Cerebellar cortex (tissue), 1 donor: ENCODE data around the gene EN1.

Experiments
- DNase-seq: peaks from one replicate; pipeline ENCODE4 v3.0.0-alpha.2; 2015; ENCODE audit warnings: low spot score

Gene EN1

DNA sequence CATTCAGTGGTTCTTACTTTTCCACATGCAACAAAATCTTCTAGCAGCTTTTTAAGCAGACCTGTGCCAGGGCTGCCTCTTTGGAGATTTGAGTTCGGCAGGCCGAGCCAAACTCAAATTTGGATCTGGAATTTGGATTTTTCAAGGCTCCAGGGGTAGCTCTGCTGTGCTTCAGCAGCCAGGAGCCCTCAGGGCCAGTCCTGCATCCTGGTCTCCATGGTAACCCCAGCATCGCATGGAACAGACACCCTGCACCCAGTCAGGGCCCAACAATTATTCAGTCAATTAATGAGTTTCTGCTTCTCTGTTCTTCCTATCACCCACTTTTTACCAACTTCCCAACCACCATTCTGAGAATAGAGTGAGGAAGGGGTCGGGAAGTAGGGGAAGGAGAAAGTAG, 30.0 kb downstream of the EN1 start:
- DNase-seq: no peak

DNA sequence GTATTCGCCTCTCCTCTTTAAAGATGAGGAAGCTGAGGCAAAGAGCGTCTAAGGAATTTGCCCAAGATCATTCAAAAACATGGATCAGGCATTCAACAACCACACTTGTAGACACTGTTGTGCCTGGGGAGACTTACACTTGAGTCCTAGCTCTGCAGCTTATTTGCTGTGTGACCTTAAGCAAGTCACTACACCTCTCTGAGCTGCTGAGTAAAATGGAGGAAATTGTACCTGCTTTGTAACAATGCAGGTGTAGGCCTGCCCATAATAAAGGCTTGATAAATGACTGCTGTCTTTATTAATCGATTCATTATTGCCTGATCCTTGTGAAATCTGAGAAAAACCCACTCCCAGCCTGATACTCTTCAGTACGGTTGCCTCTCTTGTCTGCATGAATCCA, 30.8 kb downstream of the EN1 start:
- DNase-seq: no peak

DNA sequence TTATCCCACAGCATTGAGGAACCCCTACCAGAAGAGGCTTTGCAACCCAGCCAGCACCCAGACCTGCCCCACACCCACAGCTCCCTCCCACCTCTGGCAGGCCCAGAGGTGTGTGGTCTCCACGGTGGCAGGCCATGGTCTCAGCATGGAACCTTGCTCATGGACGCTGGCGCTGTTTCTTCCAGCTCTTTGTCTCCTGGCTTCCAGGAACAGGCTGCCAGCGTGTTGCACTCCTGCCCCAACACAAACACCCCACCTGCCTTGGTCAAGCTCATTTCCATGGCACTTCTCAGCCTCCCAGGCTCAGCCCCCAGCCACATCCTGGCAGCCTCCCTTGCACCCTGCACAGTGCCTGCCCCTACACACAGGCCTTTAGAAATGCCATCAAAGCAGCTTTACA, 31.7 kb downstream of the EN1 start:
- no peak for DNase-seq

DNA sequence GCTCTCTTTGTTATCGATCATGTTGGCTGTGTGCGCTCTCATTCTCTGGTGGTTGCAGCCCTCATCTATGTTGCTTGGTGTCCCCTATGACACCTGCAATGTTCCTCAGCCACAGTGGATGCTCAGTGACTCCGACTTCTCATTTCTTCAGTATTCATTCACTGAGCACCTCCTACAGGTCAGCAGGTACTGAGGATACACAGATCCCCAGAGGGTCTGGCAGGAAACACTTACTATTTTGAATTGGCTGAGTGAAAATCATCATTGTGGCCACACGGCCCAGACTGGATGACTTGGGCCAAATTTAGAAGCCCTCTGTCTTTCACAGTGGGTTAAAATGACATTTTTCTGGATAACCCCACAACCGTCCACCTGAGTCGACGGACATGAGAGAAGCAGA, 32.1 kb downstream of the EN1 start:
- DNase-seq: no peak

DNA sequence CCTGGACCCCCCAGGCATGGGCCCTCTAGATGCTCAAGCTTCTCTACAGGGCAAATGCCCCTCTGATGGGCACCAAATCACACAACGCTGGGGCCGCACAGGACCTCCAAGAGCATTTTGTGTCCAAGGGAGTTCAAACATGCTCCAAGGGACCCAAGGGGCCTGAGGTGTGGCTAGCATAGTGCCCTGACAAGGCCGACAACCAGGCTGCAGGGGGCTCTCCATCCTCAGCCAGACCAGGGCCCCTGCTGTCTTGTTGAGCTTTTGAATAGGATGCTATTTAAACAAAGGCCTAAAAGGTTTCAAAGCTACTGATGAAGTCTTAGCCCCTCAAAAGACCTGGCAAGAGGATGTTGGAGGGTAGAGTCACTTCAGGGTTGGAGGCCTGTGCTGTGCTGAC, 33.1 kb downstream of the EN1 start:
- no peak for DNase-seq

DNA sequence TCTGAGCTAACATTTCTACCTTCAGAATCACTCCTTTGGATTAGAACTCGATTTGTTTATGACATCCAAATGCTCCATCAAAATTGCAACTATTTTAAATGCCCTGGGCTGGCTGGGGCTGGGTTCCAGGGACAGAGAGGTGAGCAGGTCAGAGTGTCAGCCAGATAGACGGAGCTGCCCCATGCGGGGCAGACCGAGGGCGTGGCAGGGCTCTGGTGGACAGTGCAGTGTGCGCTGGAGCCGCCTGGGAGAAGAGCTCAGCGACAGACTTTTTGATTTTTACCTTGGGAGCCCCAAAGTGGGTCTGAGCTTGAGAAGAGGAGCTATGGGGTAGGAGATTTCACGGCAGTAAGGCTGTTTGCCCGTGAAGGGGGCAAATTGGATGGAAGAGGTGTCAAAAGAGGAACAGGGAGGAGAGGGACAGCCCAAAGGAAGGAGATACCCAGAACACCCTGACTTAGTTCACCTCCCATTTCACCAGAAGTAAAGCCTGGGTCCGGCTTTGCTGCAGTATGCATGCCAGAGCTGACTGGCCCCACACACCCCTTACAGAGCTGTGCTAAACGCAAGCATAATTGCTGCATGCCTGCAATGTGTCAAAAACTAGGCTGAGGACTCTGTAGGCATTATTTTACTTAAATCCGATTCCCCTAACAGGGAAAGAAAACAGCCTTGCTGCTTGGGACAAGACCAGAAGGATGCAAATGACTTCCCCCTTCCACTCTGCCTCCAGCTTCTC, 33.7 kb downstream of the EN1 start:
- DNase-seq: no peak

DNA sequence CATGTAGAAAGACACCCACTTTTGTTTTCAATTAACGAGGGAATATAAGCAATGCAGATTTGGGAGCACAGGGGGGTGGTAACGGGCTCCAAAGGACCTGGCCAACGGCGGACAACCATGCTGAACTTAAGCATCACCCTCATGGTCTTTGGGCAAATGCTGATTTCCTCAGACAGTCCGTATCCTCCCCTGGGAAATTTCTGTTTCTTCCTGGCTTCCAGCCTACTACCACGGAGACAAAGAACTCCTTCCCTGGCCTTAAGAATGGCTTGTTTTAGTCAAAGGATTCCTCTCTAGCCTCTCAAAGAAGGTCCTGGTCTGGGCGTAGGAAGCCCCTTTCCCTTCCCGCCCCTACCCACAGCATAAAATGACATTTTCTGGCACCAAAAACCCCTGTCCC, 34.3 kb downstream of the EN1 start:
- no peak for DNase-seq

DNA sequence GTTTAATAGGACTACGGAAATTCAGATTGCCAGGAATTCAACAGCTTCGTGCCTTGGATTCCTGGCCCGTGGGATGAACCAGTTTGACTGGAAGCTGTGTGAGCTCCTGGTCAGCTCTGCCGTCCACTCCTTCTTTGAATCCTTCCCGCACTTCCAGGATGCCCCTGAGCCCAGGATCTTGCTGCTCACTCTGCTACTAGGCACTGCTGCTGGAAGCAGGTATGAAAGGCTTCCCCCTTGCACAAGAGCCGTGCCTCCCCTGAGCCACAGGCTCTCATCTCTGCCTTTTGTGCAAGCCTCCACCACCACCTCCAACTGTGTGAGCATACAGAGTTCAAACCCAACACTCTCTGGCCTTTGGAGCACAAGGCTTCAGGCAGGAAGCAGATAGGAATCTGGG, 34.9 kb downstream of the EN1 start:
- no peak for DNase-seq

DNA sequence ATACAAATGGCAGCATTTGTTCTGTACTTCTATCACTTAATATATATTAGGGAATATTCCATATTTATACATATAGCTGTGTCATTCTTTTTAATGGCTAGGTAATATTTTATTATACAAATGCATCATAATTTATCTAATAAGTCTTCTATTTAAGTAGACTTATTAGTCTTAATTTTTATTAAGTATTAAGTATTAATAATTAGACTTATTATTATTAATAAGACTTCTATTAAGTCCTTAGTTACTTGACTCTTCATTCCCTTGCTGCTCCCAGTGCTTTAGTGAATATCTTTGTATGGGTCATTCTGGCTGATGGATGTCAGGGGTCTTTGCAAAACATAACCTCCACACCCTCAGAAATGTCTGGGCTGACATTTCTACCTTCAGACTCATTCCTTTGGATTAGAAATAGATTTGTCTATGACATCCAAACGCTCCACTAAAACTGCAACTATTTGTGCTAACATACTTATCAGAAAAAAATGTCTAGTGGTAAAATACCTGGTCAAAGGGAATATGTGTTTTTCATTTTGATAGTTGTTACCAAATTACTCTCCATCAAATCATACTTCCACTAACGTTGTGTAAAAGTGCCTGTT, 35.8 kb downstream of the EN1 start:
- no peak for DNase-seq

DNA sequence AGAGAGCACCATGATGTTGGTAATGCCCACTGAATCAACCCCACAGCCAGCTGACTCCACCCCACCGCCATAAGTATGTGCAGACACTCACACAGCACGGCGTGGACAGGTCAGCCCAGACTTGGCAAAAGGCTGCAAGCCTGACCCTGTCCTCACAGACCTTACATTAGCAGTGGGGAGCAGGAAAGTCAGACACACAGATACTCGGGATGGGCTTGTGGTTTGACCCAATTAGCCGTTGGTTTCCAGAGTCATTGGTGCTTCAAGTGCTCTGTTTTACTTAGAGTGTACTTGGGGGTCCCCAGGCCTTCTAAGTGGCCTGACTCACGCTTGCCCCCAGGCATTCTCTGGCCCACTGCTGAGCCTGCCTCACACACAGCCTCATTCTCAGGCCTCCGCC, 36.7 kb downstream of the EN1 start:
- DNase-seq: no peak

DNA sequence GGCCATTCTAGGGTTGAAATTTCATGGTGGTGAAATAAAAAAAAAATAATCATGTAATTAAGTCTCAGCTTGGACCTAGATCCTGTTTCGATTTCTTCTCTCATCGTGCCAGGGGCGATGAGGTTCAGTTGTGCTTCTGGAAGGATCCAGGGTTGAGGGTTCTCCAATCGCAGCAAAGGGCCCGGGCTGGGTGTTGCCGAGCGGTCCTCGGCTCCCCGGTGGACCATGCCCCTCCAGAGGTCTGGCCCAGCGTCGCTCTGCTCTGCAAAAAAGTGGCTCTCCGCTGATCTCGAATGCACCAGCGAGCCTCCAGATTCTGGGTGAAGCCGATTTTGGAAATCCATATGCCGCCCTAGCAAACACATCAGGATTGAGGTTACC, 39.0 kb downstream of the EN1 start:
- no peak for DNase-seq

DNA sequence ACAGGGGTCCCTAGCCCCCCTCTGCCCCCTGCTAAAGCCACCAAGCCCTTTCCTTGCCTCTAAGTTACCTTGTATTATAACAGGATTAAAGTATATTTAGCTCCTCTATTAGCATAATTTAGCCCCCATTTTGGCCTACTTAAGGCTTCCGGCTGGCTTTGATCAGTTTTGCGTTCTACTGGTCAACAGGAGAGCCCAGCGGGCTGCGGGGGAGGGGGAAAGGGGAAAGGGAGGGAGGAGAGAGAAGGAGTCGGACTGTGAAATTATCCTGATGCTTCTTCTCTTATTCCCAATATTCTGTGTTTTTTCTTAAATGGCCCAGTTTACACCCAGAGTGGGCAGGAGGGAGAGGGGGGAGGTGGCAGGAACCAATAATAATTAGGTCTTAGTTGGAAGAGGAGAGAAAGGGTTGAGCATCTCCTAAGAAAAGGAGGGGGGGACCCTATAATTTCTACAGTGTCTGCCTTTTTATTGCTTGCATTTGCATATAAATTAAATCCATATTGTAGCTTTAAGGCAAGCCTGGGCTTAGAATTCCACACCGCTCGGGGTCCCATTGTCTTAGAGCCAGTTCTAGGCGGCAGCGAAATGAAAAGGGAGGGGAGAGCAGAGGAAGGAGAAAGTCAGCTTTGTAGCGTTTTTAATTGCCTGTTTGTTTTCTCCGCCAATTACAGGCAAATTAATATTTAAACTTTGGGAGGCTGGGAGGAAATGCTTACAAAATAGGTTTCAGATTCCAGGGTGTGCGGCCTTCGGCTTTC, 39.6 kb downstream of the EN1 start:
- DNase-seq: no peak

DNA sequence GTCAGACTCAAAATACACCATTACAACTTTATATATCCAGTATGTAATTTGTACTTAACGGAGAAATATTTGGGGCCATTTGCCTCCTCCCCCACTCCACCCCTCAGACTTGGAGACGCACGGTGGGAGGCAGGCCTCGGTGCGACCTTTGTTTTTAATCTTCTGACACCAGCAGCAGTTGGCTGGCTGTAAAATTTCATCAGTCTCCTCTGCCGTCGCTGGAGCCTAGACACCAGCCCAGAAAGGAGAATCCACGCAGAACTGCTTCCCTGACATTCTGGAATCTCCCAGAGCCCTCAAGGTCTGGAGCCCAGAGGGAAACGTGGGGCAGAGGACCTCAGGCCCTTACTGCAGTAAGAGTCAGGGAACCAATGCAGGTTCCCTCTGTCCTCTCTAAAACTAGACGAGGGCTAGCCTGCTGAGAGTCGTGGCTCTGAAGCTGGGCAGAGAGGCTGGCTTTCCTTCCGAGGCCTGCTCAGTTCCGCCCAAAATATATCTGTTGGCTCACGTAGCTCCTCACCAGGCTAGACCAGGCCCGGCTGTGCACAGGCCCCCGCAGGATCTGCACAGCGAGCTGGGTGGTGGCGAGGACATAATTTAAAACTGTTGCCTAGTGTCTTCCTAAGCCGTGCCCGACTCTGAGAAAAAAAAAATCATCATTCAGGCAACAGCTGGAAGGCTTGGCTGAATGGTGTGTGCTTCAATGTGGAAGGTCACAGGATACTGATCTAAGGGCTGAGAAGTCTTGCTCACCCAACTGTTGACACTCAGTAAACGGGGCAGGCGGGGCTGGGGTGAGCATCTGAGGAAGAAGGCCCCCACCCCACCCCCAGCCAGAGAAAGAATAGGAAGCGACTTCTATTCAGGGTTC, 40.4 kb downstream of the EN1 start:
- no peak for DNase-seq

DNA sequence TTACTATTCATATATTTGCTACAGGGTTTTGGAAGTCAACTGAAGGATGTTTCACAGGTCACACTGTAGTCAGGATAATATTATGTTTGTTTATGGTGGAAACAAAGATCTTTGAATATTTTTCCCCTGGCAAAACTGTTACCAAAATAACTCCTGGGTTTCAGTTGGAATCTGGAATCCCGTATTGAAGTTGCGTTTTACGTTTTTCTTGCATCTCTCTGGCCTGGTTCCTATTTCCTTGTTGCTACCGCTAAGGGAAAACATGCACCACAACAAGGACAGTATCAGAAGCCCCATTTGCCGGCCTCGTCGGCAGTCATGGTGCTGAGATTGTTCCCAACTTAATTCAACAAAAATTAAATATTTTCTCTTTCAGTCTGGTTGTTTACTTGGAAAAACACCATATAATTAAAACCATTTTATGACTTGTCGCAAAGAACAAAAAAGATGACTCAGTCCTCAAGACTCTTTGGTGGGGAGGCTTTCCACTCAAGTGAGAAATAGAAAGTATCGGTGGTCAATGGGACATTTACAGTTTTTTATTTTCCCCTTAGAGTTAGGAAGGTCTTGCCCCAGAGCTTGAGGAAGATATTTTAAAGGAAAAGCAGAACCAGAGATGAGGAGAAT, 42.3 kb downstream of the EN1 start:
- DNase-seq: no peak

DNA sequence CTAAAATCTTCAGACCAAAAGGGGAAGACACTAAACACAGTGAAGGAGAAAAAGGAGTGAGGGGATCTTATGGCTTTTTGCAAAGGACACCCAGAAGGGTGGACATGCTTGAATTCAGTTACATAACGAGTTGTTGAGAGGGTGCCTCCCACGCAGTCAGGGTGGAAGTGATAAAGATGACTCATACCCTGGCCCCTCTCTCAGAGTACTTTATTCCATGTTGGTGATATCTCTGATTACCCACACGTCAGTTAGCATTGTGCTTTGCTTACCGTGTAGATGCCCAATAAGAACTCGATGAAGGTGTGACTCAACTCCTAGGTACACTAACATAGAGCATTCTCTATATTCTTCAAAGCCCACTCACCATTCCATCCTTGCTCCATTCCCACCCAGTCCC, 44.4 kb downstream of the EN1 start:
- DNase-seq: no peak

DNA sequence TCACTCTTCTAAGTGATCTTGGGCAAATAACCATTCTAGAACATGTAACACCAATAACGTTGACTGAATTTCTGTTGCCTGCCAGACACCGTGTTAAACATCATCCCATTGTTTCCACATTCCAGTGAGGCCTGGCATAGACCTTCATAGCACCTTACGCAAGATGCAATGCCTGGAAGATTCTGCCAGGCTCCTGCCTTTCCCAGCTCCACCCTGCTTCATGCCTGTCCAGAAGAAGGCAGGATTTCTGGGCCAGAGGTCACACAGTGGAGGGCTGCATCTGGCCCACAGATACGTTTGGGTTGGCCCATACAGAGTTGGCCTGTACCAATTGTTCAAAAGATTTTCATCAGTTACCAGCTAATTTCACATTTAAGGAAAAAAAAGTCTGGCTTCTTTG, 46.3 kb downstream of the EN1 start:
- no peak for DNase-seq

DNA sequence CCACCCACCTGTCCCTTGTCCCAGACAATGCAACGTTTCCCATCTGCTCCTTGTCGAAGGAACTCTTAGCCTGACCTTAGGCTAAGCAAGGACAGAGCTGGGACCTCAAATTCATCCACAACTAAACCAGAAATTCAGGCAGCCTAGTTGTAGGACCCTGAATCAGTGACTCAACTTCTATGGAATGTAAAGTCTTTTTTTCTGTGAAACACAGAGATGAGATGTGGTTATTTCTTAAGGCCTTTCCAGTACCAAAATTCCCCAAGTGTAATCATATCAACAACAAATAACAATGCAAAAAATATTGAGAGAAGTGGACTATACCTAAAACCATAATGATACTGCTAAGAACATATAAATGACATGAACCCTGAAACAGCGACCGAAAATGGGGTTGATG, 46.7 kb downstream of the EN1 start:
- no peak for DNase-seq

DNA sequence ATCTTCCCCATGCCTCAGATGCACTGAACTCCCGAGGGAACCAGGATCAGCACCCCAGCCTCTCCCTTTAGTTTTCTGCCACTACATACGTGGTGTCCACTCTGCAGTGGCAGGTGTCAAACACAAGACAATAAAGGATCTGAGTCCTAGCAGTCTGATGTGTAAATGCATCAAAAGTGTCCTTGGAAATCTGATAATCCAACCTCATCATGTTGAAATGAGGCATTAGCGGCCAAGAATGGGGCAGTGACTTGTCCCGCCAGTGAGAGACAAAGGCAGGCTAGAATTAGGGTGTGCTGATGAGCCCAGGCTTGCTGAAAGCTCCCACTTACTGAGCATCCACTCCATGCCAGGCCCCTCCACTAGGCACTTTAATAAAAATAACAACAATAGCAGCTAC, 52.9 kb downstream of the EN1 start:
- no peak for DNase-seq
